Activated gamma-delta T cell treated with Interleukin-2 at 50 U/mL for 16 hours (primary cell): ENCODE measurements around the gene PRXL2C.
"Not testable (repeated sequence)": the region's sequence is repeated elsewhere in the genome, so short reads cannot be mapped to it uniquely, and the experiment has no call there.

Experiments used
- DNase-seq: peaks from one replicate; pipeline ENCODE4 v3.0.0-alpha.2; 2020

The PRXL2C gene

DNA sequence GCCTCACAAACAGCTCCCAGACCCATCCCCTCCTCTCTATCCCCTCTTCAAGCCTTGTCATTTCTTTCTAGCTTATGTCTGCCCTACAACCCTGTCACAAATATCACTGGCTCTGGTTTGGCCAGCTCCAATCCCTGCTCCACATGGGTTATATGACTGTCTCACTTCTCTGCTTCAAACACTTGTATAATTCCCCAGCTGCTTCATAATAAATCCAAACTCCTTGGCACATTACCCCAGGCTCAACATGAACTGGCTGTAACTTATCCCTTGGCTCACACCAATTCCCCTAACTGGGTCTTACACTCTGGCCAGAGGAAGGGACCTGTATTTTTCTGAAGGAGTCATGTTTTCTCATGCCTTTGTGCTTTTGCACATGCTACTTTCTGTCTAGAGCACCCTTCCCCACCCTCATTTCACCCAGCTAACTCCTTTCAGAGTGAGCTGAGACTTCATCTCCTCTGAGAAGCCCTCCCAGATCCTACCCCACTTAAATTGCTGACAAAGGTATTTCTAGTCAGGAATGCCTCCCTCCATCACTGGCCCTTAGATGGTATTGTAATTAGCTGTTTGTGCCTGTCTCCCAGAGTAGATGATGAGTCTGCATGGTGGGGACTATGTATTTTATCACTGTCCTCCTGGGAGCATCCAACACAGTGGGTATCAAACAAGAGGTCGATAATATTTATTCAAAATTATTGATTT lies 5.3 kb downstream of the PRXL2C start:
- no peak for DNase-seq

DNA sequence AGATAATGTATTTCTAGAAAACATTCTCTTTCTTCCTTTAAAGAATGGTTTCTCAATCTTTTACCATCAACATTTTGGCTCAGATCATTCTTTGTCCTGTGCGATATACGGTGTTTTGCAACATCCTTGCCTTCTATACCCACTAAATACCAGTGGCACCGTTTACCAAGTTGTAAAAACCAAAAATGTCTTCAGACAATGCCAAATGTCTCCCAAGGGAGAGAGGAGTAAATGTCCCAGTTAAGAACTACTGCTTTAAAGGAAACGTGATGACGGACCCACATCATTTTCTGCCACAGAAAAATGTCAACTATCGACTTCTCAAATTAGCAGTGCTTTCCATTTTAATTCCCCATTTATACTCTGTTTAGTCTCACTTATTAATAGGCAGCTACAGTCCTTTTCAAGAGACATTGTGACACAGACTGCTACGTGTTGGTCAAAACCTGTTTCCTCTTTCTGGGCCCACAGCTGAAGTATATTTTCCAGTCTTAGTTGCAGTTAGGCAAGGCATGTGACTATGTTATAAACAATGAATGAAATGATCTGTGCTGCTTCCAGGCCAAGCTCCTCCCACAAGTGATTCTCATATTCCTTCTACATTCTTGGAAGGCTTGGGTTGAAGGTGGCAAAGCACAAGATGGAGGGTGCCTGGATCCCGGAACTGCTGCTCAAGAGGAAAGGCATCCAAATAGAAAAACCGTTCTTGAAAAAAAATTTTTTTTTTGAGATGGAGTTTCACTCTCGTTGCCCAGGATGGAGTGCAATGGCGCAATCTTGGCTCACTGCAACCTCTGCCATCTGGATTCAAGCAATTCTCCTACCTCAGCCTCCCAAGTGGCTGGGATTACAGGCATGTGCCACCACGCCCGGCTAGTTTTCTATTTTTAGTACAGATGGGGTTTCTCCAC lies 8.8 kb downstream of the PRXL2C start:
- DNase-seq: no peak

DNA sequence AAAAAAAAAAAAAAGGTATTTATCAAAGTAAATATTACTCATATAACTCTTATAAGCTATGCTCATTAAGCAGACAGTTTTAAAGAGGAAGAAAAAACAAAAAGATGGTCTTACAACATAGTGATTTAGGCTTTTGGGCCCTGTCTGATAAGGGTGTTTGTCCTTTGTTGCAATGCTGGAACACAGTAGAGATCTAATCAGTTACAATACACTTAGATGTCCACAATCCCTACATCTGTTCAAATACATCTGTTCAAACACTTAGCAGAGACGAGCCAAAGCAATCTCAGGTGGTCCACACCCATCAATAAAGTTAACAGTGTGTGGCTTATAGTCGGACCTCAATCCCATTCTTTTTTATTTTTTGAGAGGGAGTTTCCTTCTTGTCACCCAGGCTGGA lies 11.0 kb downstream of the PRXL2C start:
- DNase-seq: no peak

DNA sequence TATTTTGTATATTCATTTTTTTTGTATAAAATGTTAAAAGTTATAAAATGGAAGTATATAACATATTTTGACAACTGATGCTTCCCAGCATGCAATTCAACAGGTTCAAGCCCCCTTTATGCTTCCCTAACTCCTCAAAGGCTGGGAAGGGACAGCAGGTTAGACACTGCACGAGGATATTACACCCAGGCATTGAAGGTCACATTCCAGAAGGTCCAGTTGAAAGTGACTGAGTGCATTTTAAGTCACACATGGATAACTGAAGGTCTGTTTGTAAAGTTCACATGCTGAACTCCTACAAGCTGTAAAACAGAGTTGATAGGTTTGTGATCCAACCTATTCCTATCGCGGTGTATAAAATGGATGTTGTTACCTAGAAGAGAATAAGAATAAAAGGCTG lies 13.6 kb downstream of the PRXL2C start:
- no peak for DNase-seq

DNA sequence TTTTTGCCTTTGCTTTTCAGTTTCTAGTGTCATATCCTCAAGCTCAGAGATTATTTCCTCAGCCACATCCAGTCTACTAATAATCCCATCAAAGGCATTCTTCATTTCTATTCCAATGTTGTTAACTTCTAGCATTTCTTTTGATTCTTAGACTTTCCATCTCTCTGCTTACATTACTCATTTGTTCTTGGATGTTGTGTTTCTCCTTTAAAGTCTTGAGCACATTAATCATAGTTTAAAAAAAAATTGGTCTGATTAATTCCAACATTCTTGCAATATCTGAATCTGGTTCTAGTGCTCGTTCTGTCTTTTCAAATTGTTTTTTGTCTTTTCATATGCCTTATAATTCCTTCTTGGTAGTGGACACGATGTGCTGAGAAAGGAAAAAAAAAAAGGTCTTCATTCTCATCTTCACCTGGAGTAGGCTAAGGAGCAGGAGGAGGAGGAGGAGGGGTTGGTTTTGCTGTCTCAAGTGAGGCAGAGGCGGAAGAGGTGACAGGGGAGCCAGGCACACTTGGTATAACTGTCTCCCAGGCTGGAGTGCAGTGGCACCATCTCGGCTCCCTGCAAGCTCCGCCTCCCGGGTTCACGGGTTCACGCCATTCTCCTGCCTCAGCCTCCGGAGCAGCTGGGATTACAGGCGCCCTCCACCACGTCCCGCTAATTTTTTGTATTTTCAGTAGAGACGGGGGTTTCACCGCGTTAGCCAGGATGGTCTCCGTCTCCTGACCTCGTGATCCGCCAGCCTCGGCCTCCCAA lies 16.3 kb downstream of the PRXL2C start:
- no peak for DNase-seq

DNA sequence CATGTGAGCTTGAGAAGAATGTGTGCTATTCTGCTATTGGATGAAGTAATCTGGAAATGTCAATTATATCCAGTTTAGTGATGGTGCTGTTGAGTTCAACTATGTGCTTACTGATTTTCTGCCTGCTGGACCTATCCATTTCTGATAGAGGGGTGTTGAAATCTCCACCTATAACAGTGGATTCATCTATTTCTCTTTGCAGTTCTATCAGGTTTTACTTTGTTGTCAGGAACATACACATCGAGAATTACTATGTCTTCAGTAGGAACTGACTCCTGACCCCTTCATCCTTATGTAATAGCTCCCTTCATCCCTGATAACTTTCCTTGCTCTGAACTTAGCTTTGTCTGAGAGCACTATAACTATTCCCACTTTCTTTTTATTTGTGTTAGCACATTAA lies 18.7 kb downstream of the PRXL2C start:
- no peak for DNase-seq

DNA sequence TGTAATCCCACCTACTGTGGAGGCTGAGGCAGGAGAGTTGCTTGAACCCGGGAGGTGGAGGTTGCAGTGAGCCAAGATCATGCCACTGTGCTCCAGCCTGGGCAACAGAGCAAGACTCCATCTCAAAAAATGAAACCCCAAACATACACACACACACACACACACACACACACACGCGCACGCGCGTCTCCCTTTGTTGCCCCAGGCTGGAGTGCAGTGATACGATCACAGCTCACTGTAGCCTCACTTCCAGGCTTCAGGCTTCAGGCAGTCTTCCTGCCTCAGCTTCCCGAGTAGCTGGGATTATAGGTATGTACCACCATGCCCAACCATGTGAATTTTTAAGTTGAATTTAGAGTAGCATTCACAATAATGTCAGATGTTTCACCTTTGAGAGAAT lies 21.5 kb downstream of the PRXL2C start:
- DNase-seq: not testable (repeated sequence)

DNA sequence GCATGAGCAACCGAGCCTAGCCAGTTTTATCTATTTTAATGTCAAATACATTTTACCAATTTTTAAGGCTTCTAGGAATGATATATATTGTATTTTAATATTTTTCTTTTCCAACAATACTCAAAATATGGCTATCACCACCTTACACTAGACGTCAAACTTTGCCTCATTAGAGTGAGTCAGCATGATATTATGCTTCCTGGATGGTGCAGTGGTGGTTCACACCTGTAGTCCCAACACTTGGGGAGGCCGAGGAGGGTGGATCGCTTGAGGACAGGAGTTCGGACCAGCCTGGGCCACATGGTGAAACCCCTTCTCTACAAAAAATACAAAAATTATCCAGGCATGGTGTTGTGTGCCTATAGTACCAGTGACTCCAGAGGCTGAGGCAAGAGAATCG lies 28.2 kb downstream of the PRXL2C start:
- no peak for DNase-seq

DNA sequence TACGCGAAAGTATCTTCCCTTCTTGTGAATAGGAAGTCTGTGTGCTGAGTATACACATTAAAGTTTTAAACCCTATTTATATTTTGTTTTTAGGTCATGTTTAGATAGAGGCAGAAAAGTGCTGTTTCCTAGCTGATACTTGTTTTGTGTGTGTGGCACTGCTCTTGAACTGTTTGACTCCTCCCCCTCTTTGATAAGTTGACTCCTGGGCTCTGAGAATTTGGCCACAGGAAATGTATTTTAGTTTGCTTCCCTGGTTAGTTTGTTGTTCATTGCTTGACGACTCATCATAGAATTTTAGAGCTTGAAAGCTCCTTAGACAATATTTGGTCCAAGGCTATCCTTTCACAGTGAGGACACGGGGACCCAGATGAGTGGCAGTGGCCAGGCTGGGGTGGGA lies 33.5 kb downstream of the PRXL2C start:
- no peak for DNase-seq

DNA sequence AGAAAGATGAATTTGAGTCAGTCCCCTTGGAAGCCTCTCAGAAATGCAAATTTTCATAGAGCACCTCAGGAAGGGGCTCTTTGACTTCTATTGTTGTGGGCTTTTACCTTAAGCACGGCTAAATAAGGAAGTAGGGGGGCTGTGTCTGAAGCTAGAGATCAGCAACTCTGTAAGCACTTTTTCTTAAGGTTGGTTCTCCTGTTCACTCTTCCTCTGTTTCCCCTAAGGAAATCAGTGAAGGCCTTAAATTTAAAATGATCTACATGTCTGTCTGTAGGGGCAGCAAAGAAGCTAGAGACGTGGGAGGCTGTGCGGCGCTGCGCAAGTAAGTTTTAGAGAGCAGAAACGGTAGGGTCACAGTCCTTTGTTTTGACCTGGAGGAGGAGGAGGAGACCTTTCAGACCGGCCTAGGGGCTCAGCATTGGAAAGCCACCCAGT lies 34.3 kb downstream of the PRXL2C start:
- DNase-seq: no peak

DNA sequence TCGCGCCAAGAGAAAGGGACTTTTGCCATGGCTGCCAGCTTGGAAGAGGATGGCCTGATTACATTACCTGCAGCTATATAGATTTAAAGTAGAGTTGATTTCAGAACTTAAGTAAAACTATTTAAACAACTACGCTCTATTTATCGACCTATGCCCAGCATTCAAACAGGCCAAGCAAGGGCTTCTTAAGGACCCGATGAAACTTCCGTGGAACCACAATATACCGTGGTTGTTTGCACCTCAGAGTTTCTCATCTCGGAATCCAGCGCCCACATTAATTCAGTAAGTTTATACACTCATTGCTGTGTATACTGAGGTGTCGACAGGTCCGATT lies 35.0 kb downstream of the PRXL2C start:
- DNase-seq: no peak

DNA sequence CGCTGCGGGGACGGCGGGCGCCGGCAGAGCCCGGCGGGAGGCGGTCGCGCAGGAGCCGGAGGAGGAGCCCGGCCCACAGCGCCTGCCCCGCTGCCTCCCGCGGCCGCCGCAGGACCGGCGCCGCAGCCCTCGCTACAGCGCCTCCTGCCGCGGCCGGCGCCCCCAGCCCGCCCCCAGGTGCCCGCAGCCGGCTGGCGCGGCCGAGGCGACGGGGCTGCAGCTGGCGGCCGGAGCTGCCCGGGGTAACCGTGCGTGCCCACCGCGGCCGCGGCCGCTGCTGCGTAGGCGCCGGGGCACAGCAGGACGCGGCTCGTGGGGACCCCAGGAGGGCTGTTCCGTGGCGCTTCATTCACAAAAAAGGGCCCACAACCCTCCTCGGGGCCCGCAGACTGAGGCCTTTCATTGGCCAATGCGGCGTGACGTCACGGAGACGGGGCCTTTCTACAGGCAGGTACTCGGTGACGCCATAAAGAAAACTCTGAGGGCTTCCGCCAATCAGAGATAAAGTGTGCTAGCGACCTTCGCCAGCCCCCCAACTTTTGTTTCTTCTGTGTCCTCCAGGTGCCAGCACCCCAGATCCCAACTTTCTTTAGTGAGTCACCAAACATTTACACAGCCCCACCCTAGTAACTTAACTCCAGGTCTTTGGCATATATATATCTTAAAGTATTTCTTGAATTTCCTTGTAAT lies 35.5 kb downstream of the PRXL2C start, which contains the start of gene CDC14B:
TSS of gene CDC14B (minus strand) at position 353 of the 690 bp plus-strand sequence. CDS start 465 bp downstream, outside the sequence.
- peak; percentile 33 for DNase-seq

DNA sequence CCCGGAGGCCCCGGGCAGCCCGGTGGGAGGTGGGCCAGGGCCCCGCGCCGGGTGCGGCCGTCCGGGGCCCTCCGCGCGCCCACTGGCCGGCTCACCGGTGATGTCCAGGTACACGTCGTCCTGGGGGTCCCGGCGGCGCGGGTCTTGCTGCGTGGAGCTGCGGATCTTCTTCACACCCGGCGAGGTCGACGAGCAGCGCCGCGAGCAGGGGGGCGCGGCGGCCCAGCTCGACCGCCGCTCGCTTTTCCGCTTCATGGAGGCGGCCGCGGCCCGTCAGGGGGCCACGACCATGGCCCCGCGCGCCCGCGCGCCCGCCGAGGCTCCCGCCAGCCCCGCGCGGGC lies 36.0 kb downstream of the PRXL2C start:
- DNase-seq: no peak

DNA sequence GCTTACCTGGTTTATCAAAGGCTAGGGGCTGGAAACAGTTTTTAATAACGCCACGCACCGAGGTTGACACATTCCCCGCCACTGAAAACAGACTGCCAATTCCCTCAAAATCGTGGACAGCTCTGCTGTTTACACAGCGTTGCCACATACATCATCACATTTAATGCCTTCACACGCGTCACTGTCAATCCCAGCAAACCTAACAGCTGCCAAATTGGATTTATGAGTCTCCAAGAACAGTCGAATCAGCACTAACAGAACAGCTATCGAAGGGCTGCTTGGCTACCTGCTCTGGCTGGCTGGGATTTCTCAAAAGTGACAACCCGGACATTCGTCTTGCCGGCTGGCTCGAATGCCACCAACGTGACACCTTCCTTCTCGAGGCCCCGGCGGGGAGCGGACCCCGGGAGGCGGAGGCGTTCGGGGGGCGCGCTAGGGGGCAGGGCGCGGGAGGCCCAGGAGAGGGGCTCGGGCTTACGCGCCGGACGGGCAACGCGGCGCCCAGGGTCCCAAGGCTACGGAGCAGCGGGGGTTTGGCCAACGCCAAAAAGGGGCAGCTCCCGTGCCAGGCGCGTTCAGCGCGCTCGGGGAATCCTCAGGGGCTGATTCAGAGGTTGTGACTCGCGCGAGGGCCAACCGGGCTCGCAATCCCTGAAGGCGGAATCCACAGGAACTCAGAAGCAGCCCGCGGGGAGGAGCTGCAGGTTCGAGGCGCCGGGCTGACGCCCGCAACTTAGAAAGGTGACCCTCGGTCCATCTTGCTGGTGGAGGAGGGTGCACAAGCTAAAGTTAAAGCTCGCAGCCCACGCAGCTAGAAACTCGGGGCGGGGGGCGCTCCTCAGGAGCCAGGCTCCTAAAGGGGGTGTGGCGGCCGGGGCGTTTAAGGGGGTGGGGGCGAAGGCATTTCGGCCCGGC lies 36.7 kb downstream of the PRXL2C start:
- DNase-seq: no peak

DNA sequence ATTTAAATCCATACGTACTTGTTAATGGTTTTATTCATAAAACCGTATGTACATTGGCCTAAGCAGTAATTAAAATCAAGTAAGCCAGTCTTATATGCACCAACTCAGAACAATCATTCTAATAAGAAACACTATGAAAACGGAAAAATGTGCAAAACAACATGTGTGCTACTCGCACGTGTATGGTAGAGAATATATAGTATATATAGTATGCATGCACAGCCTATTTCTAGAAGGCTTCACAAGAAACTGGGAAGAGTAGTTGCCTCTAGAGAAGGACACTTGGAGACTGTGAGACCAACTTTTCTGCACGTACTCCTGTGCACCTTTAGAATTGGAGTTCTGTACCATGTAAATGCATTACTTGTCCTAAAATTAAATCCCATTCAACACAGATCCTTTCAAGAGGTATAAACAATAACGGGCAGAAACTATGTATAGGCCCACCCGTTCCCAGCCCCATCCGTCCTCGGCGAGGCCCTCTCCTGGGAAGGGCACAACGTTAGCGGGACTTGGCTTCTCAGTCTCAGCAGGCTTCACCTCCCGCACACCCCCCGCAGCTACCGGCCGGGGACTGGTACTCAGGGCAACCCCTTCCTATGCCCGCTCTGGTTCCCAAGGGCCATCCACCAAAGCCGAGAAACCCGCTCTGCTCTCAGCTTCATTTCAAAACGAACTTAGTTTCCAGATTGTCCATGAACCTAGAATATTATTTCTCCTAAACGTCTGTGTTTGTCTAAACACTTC lies 37.5 kb downstream of the PRXL2C start:
- DNase-seq: no peak

DNA sequence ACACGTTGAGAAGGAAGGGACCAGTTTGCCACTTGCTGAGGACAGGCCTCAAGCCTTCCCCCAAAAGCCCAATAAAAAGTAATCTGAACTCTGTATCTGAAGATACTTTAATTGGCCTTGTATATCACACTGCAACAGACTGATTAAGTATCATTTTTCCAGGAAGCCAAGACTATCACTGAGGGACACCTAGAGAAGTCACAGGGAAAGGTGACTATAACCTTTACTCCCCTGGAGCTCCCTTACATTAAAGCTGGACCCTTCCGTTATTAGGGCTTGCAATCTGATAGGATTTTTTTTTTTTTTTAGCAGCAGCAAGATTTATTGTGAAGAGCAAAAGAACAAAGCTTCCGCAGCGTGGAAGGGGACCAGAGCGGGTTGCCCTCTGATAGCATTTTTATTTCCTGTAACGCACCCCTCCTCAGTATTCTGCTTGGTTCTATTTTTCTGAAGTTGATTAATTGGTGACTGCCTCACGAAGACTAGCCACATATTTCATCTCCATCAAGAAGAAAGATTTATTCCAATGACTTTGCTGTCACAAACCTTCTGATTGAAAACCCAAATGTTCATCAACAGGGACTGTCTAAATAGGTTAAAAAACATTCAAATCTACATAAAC lies 38.2 kb downstream of the PRXL2C start:
- DNase-seq: no peak

DNA sequence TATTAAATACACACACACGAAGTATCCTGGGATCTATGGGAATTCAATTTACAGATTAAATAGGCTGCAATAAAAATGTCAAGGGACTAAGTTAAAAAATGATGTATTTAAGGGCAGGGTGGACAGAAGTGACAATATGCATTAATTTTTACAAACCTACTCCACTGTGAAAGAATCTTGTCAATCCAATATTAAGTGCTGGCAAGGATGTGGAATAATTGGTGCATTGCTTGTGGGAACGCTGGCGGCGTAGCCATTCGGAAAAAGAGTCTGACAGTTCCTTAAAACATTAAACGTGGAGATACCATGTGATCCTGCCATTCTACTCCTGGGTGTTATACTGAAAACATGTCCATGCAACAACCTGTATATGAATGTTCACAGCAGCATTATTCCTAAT lies 39.7 kb downstream of the PRXL2C start:
- DNase-seq: no peak

DNA sequence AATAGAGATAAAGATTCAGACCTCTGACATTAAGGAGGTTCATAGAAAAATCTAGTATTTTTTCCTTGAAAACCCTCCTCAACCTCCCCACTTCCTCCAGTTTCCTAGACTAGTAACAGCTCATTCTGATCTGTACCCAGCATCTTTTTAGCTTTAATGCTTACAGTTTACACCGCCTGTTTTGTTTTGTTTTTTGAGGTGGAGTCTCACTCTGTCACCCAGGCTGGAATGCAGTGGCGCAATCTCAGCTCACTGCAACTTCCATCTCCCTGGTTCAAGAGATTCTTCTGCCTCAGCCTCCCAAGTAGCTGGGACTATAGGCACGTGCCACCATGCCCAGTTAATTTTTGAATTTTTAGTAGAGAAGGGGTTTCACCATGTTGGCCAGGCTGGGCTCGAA lies 40.5 kb downstream of the PRXL2C start:
- DNase-seq: not testable (repeated sequence)

DNA sequence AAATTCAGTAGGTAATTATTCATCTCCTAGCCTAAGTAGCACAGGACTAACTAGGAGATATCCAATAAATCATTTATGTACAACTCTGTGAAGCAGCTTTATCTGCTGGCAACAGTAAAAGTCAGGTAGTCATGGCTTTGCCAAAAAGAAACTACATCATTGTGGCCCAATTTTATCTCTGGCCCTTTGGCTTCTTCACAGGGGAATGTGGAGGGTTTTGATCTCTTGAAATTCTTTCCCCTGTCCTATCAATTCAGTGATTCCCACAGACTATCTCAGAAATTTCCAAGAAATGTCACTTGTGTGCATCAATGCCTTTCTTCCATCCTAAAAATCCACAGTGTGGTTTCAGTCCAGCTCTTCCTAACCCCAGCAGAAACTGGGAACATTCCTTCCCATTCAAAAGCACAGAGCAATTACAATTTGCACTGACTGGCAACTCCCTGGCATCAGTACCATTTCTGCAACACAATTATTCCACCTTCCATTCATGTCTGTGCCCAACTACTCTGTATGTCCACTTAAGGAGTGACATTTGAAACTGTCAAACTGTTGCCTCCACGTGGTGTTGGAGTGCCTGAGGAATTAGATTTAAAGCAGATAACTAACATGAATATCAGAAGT lies 42.0 kb downstream of the PRXL2C start:
- DNase-seq: no peak
